HG02678 (cell line): Measurements from ENCODE around the gene HBG1.
"Not testable (repeated sequence)": the region's sequence is repeated elsewhere in the genome, so short reads cannot be mapped to it uniquely, and the experiment has no call there.

Experiments used
- ATAC-seq: cut with Tn5 transposase; IDR thresholded peaks from one replicate; pipeline ENCODE4 v1.9.1; 2021; ENCODE audit warnings: mild to moderate bottlenecking, moderate library complexity; ENCODE audit not compliant: unreplicated experiment

The HBG1 gene

GRCh38 chr11:5249807-5250396, at the start of gene HBG1:
Gene HBG1, minus strand, starts transcription at chr11:5249857. Its CDS starts 53 bp downstream, at chr11:5249804.
- ATAC-seq = not testable (repeated sequence)

- no peak for ATAC-seq
These were observed 48.8 kb upstream of the HBG1 start for GRCh38 chr11:5298451-5298850.

GRCh38 chr11:5297721-5298323, 48.2 kb upstream of the HBG1 start:
- no peak for ATAC-seq

GRCh38 chr11:5294342-5294995, 44.8 kb upstream of the HBG1 start:
- not testable (repeated sequence) for ATAC-seq

GRCh38 chr11:5293028-5293427, 43.4 kb upstream of the HBG1 start:
- no peak for ATAC-seq

GRCh38 chr11:5291207-5291838, 41.7 kb upstream of the HBG1 start:
- ATAC-seq = peak; percentile 95

GRCh38 chr11:5290106-5290505, 40.4 kb upstream of the HBG1 start:
- ATAC-seq = no peak

- ATAC-seq = no peak
These were observed 40.0 kb upstream of the HBG1 start for GRCh38 chr11:5289696-5290095.

GRCh38 chr11:5288906-5289550, 39.4 kb upstream of the HBG1 start:
- no peak for ATAC-seq

- ATAC-seq = no peak
These were observed 38.6 kb upstream of the HBG1 start for GRCh38 chr11:5288108-5288905.

GRCh38 chr11:5286901-5287300, 37.2 kb upstream of the HBG1 start:
- ATAC-seq = no peak

- no peak for ATAC-seq
These were observed 36.7 kb upstream of the HBG1 start for GRCh38 chr11:5286351-5286750.

- no peak for ATAC-seq
These were observed 36.2 kb upstream of the HBG1 start for GRCh38 chr11:5285703-5286340.

GRCh38 chr11:5284637-5285036, 35.0 kb upstream of the HBG1 start:
- ATAC-seq = no peak

- no peak for ATAC-seq
These were observed 34.2 kb upstream of the HBG1 start for GRCh38 chr11:5283882-5284281.

GRCh38 chr11:5283086-5283485, 33.4 kb upstream of the HBG1 start:
- ATAC-seq = no peak

GRCh38 chr11:5282628-5283027, 33.0 kb upstream of the HBG1 start:
- ATAC-seq = no peak

- no peak for ATAC-seq
These were observed 31.9 kb upstream of the HBG1 start for GRCh38 chr11:5281596-5281995.

GRCh38 chr11:5280582-5281102, 31.0 kb upstream of the HBG1 start:
- ATAC-seq = peak; percentile 89
